HL-60 (cell line): Measurements from ENCODE around the gene TPO.
"Not testable (repeated sequence)": the region's sequence is repeated elsewhere in the genome, so short reads cannot be mapped to it uniquely, and the experiment has no call there.

Experiments
- CTCF ChIP-seq: IDR thresholded peaks from one replicate; pipeline ENCODE4 v1.5.1; 2011; ENCODE audit warnings: low read length, control low read depth, inconsistent platforms; ENCODE audit not compliant: insufficient read depth
- GABPA ChIP-seq: IDR thresholded peaks from 2 replicates; pipeline ENCODE4 v1.6.1; 2012; ENCODE audit warnings: low read depth
- POLR2AphosphoS5 ChIP-seq: IDR thresholded peaks from 2 replicates; pipeline ENCODE4 v1.6.1; 2012; ENCODE audit warnings: low read depth
- REST ChIP-seq: IDR thresholded peaks from 2 replicates; pipeline ENCODE4 v1.6.1; 2012; ENCODE audit warnings: low read depth; ENCODE audit not compliant: insufficient replicate concordance
- SPI1 ChIP-seq: IDR thresholded peaks from 2 replicates; pipeline ENCODE4 v1.6.1; 2012; ENCODE audit warnings: low read depth, mild to moderate bottlenecking, borderline replicate concordance

DNA sequence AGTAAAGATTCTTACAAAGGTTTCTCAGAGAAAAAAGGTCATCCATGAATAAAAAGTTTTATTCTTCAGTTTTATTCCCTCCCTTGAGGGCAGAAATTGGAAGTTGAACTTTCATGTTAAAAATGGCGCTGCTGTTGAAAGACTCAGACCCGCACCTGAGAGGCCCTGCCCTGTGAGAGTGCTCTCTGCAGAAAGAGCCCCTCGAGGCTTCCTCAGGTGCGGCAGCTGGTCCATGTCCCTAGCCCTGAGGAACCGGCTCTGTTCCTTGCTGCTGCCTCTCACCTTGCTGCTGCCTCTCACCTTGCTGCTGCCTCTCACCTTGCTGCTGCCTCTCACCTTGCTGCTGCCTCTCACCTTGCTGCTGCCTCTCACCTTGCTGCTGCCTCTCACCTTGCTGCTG, 104.0 kb downstream of the TPO start:
- TF ChIP-seq CTCF, REST, POLR2AphosphoS5, GABPA, SPI1: not testable (repeated sequence)
